Esophagus muscularis mucosa (tissue), 4 donors: ENCODE measurements around the gene PLEKHS1. TPM values are rescaled to one million over a fixed set of nuclear protein-coding genes. Genes with fewer than 3 reads are reported as not detected.

Source experiments
- DNase-seq: peaks from one replicate; pipeline ENCODE4 v3.0.0-alpha.2; 2017; ENCODE audit errors: extremely low spot score
- H3K27ac ChIP-seq, 4 donors: fragments of 200-600 bp; sonication (generic); replicated peaks in 1 of 4; 1 replicate in 3 of 4; 2 replicates in 1 of 4; pipeline ENCODE4 v1.5.1; 2016 to 2019; ENCODE audit warnings: mild to moderate bottlenecking in 1 of 4
- H3K27me3 ChIP-seq, 4 donors: fragments of 200-600 bp; sonication (generic); one replicate each; pipeline versions ENCODE4 v1.5.1 to v1.6.0; 2016 to 2019
- H3K36me3 ChIP-seq, 4 donors: fragments of 200-600 bp; sonication (generic); one replicate each; pipeline ENCODE4 v1.5.1; 2016 to 2019
- H3K4me1 ChIP-seq, 4 donors: fragments of 200-600 bp; sonication (generic); one replicate each; pipeline ENCODE4 v1.5.1; 2016 to 2019
- H3K4me3 ChIP-seq, 4 donors: fragments of 200-600 bp; sonication (generic); 1 replicate in 2 of 4; 2 replicates in 2 of 4; pipeline ENCODE4 v1.5.1; 2016 to 2019; ENCODE audit warnings: mild to moderate bottlenecking in 4 of 4, moderate library complexity in 1 of 4
- H3K9me3 ChIP-seq, 4 donors: fragments of 200-600 bp; sonication (generic); 1 replicate in 3 of 4; 2 replicates in 1 of 4; pipeline ENCODE4 v1.5.1; 2016 to 2019
- EP300 ChIP-seq: sonication (generic); formaldehyde crosslinking; IDR thresholded peaks from one replicate; pipeline ENCODE4 v1.6.1; 2017; ENCODE audit warnings: antibody characterized with exemption
- POLR2A ChIP-seq: fragments of 450-650 bp; IDR thresholded peaks from one replicate; pipeline ENCODE4 v1.6.1; 2017; ENCODE audit warnings: antibody characterized with exemption, moderate library complexity, mild to moderate bottlenecking, low read depth
- POLR2AphosphoS5 ChIP-seq, 2 donors: sonication (generic); formaldehyde crosslinking; IDR thresholded peaks; one replicate each; pipeline ENCODE4 v1.6.1; 2017; ENCODE audit warnings: antibody characterized with exemption in 2 of 2
- WGBS: methylation state at CpG from one replicate; pipeline ENCODE4 v1.1.5; 2018; 5-methylcytosine and 5-hydroxymethylcytosine counted together
- intact Hi-C: fragments of 100-400 bp; cut with DNase I; formaldehyde crosslinking; loops from one replicate; pipeline ENCODE4 v1.15.1; 2023
- total RNA-seq, 4 donors: library from RNA; depleted of rRNA; stranded (reverse); fragments of >200 nt; gene quantifications; one replicate each; pipeline versions ENCODE4 v1.1.0 to v1.2.1, GENCODE V29; 2016
- TF ChIP-seq, protein P1 (sequence below), 3 experiments: fragments of 200-600 bp in 2 of 3; fragments of 450-650 bp in 1 of 3; sonication (generic) in 2 of 3; IDR thresholded peaks; one replicate each; pipeline ENCODE4 v1.5.1; 2017 to 2019; ENCODE audit warnings: antibody characterized with exemption in 3 of 3, mild to moderate bottlenecking in 2 of 3, moderate library complexity in 1 of 3

The PLEKHS1 gene
- total RNA-seq, 4 donors from 2014 or later, result not detected

DNA sequence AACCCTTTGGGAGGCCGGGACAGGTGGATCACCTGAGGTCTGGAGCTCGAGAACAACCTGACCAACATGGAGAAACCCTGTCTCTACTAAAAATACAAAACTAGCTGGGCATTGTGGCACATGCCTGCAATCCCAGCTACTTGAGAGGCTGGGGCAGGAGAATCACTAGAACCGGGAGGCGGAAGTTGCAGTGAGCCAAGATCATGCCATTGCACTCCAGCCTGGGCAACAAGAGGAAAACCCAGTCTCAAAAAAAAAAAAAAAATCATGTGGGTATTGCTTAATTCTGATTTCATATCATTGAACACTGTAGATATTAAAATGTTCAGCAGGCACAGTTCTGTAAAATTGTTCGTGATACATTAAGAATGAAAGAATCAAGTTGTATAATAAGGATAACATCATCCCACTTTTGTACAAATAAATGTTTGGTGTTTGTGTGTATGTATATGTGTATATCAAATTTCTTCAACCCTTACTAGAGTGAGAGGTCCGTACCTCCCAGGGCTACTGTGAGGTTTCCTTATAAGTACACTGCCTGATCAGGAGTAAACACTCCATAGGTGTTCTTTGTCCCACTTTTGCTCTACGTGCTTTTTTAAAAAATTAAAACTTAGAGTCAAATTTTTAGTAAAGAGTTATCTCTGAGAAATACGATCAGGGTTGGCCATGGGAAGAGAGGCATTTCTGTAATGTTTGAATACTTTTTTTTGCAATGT is 31.7 kb downstream of the PLEKHS1 start:
- Histone ChIP-seq H3K27ac (no peak overlapping the region), H3K4me1 (peaks cover 0 to 6% (median 4%) of the 10 kb centered on the region in 4 donors), H3K4me3 (no peak overlapping the region), H3K27me3 (no peaks in the 10 kb centered on the region), H3K9me3 (no peaks in the 10 kb centered on the region), H3K36me3 (no peaks in the 10 kb centered on the region)
- TF ChIP-seq POLR2A, result no peak
- TF ChIP-seq, protein P1, sequence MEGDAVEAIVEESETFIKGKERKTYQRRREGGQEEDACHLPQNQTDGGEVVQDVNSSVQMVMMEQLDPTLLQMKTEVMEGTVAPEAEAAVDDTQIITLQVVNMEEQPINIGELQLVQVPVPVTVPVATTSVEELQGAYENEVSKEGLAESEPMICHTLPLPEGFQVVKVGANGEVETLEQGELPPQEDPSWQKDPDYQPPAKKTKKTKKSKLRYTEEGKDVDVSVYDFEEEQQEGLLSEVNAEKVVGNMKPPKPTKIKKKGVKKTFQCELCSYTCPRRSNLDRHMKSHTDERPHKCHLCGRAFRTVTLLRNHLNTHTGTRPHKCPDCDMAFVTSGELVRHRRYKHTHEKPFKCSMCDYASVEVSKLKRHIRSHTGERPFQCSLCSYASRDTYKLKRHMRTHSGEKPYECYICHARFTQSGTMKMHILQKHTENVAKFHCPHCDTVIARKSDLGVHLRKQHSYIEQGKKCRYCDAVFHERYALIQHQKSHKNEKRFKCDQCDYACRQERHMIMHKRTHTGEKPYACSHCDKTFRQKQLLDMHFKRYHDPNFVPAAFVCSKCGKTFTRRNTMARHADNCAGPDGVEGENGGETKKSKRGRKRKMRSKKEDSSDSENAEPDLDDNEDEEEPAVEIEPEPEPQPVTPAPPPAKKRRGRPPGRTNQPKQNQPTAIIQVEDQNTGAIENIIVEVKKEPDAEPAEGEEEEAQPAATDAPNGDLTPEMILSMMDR (IDR thresholded peaks at IDR 0.05), result no peak
- TF ChIP-seq POLR2AphosphoS5 (IDR thresholded peaks at IDR 0.05), result no peak
- TF ChIP-seq EP300, result no peak
- DNase-seq, result no peak
- 89% methylated on average over 8 of the region's 8 CpGs for WGBS
- intact Hi-C loops, result no loop called here

DNA sequence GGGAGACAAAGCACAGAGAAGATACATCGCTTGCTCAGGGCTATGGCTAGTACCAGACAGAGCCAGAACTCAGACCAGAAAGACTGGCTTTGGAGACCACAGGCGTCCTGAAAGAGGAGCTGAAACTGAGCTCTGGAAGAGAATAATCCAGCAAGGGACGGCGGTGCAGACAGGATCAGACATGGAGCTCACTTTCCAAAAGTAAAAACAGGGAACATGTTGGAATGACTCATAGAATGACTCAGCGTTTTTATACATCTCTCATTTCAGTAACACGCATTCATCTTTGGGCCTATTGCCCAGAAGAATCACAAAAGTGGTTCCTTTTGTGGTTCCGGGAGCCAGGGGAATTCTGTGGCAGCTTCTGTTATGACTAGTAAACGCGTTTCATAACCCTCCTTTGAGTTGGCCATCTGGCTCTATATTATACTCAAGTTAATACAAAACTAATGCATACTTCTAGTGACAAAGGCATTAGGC is 37.2 kb downstream of the PLEKHS1 start:
- no peaks in the 10 kb centered on the region for H3K9me3 ChIP-seq
- TF ChIP-seq POLR2AphosphoS5 (IDR thresholded peaks at IDR 0.05), result peak; percentile 51 to 58
- TF ChIP-seq, protein P1 (IDR thresholded peaks at IDR 0.05), result no peak
- TF ChIP-seq EP300, result no peak
- TF ChIP-seq POLR2A, result no peak
- DNase-seq, result no peak
- peaks cover 0 to 30% (median 14%) of the 10 kb centered on the region in 4 donors for H3K4me1 ChIP-seq
- H3K27me3 ChIP-seq, result no peaks in the 10 kb centered on the region
- 19% methylated on average over 9 of the region's 9 CpGs for WGBS
- H3K27ac ChIP-seq, result peak overlapping the region; percentile 42 to 65 (median 56)
- intact Hi-C loops, result no loop called here
- H3K4me3 ChIP-seq, result no peak overlapping the region
- H3K36me3 ChIP-seq, result no peaks in the 10 kb centered on the region

DNA sequence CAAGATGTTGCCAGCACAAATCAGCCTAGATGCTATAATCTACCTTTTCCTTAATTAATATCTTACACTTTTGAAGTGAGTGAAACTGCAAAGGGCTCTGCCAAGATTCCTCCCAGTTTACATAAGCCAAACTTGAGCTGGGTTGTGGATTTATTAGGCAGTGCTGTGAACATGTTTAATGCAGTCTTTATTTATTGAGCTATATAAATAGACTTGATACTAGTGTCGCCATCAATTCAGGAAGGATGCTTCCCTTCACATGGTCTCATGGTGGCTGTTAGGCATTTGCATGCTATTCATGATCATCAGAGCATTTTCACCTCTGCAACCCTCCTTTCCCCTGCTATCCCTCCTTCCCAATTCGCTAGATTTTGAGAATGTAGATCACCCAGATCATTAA is 40.2 kb downstream of the PLEKHS1 start:
- H3K27me3 ChIP-seq, result no peaks in the 10 kb centered on the region
- TF ChIP-seq, protein P1 (IDR thresholded peaks at IDR 0.05), result no peak
- TF ChIP-seq POLR2AphosphoS5 (IDR thresholded peaks at IDR 0.05) (no peak), EP300 (no peak), POLR2A (no peak)
- no peak overlapping the region for H3K4me3 ChIP-seq
- H3K36me3 ChIP-seq, result no peaks in the 10 kb centered on the region
- intact Hi-C loops, result no loop called here
- H3K4me1 ChIP-seq, result peaks cover 0 to 32% (median 12%) of the 10 kb centered on the region in 4 donors
- H3K27ac ChIP-seq, result peak overlapping the region in 1 of 4 donors; percentile 17
- H3K9me3 ChIP-seq, result no peaks in the 10 kb centered on the region
- DNase-seq, result no peak
- WGBS, result 66% methylated on average over 2 of the region's 2 CpGs

DNA sequence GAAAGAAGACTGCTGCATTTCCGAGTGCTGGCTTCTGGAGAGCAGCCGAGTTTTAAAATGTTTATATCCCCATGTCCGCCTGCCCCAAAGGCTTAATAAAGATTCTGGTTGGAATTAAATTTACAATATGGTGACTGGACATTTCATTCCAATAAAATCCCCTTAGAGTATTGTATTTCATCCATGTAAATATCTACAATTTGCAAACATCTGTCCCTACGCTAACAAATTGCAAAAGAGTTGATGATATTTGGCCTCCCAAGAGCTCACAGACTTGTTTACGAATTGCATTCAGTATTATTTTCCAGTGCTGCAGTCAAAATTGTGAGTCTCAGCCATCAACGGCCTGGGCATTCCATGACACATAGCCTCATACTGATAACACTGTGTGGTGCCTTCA is 50.1 kb downstream of the PLEKHS1 start:
- H3K4me3 ChIP-seq, result no peak overlapping the region
- intact Hi-C loops, result loop anchor here (5.0 kb wide), 1 partner anchor 56 kb away; no protein-coding TSS in a partner anchor
- 69% methylated on average over 6 of the region's 6 CpGs for WGBS
- H3K9me3 ChIP-seq, result no peaks in the 10 kb centered on the region
- no peaks in the 10 kb centered on the region for H3K27me3 ChIP-seq
- no peak for DNase-seq
- H3K4me1 ChIP-seq, result peaks cover 0 to 41% (median 28%) of the 10 kb centered on the region in 4 donors
- H3K27ac ChIP-seq, result peak overlapping the region in 1 of 4 donors; percentile 1
- H3K36me3 ChIP-seq, result no peaks in the 10 kb centered on the region
- TF ChIP-seq POLR2AphosphoS5 (IDR thresholded peaks at IDR 0.05) (no peak), EP300 (no peak), POLR2A (no peak)
- TF ChIP-seq, protein P1 (IDR thresholded peaks at IDR 0.05), result no peak
